PC-3 (cell line): ENCODE data around the gene FURIN. TPM values are rescaled to one million over a fixed set of nuclear protein-coding genes. Genes with fewer than 3 reads are reported as not detected.

Experiments used
- ATAC-seq: fragments of 200-7000 bp; cut with Tn5 transposase; 2 replicates; pipeline ENCODE4 v1.9.1; 2020; ENCODE audit warnings: mild to moderate bottlenecking, moderate library complexity
- BruUV-seq: library from RNA; stranded (reverse); fragments of 400-500 nt; replicated peaks from 2 replicates; lab custom pipeline; 2021; lab: Mats Ljungman, UMichigan
- CTCF ChIA-PET: fragments of 300-600 bp; sonication (Branson Sonifier 250); formaldehyde crosslinking; loops from one replicate; lab custom pipeline; 2022; ENCODE audit warnings: antibody characterized with exemption; lab: Charles Lee
- POLR2A ChIA-PET: fragments of 300-600 bp; sonication (Branson Sonifier 250); formaldehyde crosslinking; loops from one replicate; lab custom pipeline; 2022; ENCODE audit warnings: antibody characterized with exemption; ENCODE audit not compliant: unreplicated experiment; lab: Charles Lee
- DNase-seq: peaks from one replicate; pipeline ENCODE4 v3.0.0-alpha.2; 2015
- H2AFZ ChIP-seq: fragments of 300-600 bp; sonication (generic); 2 replicates; pipeline ENCODE4 v1.6.0; 2016; ENCODE audit warnings: antibody characterized with exemption, low read length
- H3F3A ChIP-seq: fragments of 300-600 bp; sonication (generic); one replicate; pipeline ENCODE4 v1.6.0; 2017; ENCODE audit warnings: antibody characterized with exemption, low read length, control low read depth, mild to moderate bottlenecking; ENCODE audit not compliant: unreplicated experiment
- H3K27ac ChIP-seq: fragments of 300-600 bp; sonication (generic); 2 replicates; pipeline ENCODE4 v1.5.1; 2016; ENCODE audit warnings: mild to moderate bottlenecking, low read length
- H3K27me3 ChIP-seq: fragments of 300-600 bp; sonication (generic); 2 replicates; pipeline ENCODE4 v1.6.1; 2016; ENCODE audit warnings: low read length, mixed read lengths
- H3K36me3 ChIP-seq: fragments of 300-600 bp; sonication (generic); 2 replicates; pipeline ENCODE4 v1.6.1; 2016; ENCODE audit warnings: low read depth, mixed run types, low read length, mixed read lengths
- H3K4me1 ChIP-seq: fragments of 300-600 bp; sonication (generic); 2 replicates; pipeline ENCODE4 v1.5.1; 2016; ENCODE audit warnings: low read length; ENCODE audit not compliant: insufficient read depth
- H3K4me2 ChIP-seq: fragments of 300-600 bp; sonication (generic); 2 replicates; pipeline ENCODE4 v1.6.0; 2016; ENCODE audit warnings: low read length
- H3K4me3 ChIP-seq: fragments of 300-600 bp; sonication (generic); 2 replicates; pipeline ENCODE4 v1.5.1; 2016; ENCODE audit warnings: mild to moderate bottlenecking, low read length, mixed read lengths
- H3K79me2 ChIP-seq: fragments of 300-600 bp; sonication (generic); 2 replicates; pipeline ENCODE4 v1.6.1; 2017; ENCODE audit warnings: low read length, mixed read lengths
- H3K9ac ChIP-seq: fragments of 300-600 bp; sonication (generic); 2 replicates; pipeline ENCODE4 v1.6.0; 2016; ENCODE audit warnings: mild to moderate bottlenecking, low read length
- H3K9me2 ChIP-seq: fragments of 300-600 bp; sonication (generic); replicated peaks from 2 replicates; pipeline ENCODE4 v1.6.1; 2016; ENCODE audit warnings: mixed run types, low read length, mixed read lengths
- H3K9me3 ChIP-seq: fragments of 300-600 bp; sonication (generic); 2 replicates; pipeline ENCODE4 v1.6.1; 2016; ENCODE audit warnings: low read length, mixed read lengths
- H4K20me1 ChIP-seq: fragments of 300-600 bp; sonication (generic); 2 replicates; pipeline ENCODE4 v1.6.1; 2016; ENCODE audit warnings: low read length, mixed read lengths
- CTCF ChIP-seq: fragments of 300-600 bp; sonication (generic); conservative IDR thresholded peaks from 2 replicates; pipeline ENCODE4 v1.5.1; 2017; ENCODE audit warnings: antibody characterized with exemption, low read depth, mild to moderate bottlenecking, low read length
- EZH2 ChIP-seq: fragments of 300-600 bp; sonication (generic); IDR thresholded peaks from one replicate; pipeline ENCODE4 v1.6.1; 2017; ENCODE audit warnings: antibody characterized with exemption, mild to moderate bottlenecking, low read length; ENCODE audit not compliant: unreplicated experiment
- EZH2phosphoT487 ChIP-seq: fragments of 300-600 bp; sonication (generic); IDR thresholded peaks from 2 replicates; pipeline ENCODE4 v1.6.1; 2018; ENCODE audit warnings: mild to moderate bottlenecking, antibody characterized with exemption, low read length, borderline replicate concordance
- intact Hi-C: fragments of 100-400 bp; cut with micrococcal nuclease; formaldehyde crosslinking; loops from 2 replicates; pipeline ENCODE4 v1.9.0; 2023
- total RNA-seq: library from RNA; depleted of rRNA; stranded (reverse); fragments of >200 nt; gene quantifications from 2 replicates; pipeline ENCODE4 v1.2.3, GENCODE V29; 2014

The FURIN gene
- total RNA-seq, 1 experiment from 2014 or later = 39.1 TPM

GRCh38 chr15:90915808-90916440, 47.5 kb downstream of the FURIN start:
- no peak overlapping the region for H3K27ac ChIP-seq
- no peak for DNase-seq
- TF ChIP-seq EZH2 (no peak), EZH2phosphoT487 (no peak), CTCF (no peak)
- no peaks in the 10 kb centered on the region for H4K20me1 ChIP-seq
- H3K4me3 ChIP-seq = no peak overlapping the region
- H3K79me2 ChIP-seq = no peaks in the 10 kb centered on the region
- ATAC-seq = no peak
- H3K4me1 ChIP-seq = no peaks in the 10 kb centered on the region
- H3K27me3 ChIP-seq = no peaks in the 10 kb centered on the region
- H3K36me3 ChIP-seq = no peaks in the 10 kb centered on the region
- intact Hi-C loops = no loop called here
- no peak overlapping the region for H2AFZ ChIP-seq
- H3K4me2 ChIP-seq = no peak overlapping the region
- BruUV-seq = no TSS peak
- ChIA-PET CTCF (no interaction called here), POLR2A (no interaction called here)
- H3F3A ChIP-seq = no peaks in the 10 kb centered on the region
- no peak overlapping the region for H3K9ac ChIP-seq
- no peaks in the 10 kb centered on the region for H3K9me2 ChIP-seq
- H3K9me3 ChIP-seq = no peaks in the 10 kb centered on the region

- DNase-seq = no peak
Measured at GRCh38 chr15:90916461-90916860, 48.1 kb downstream of the FURIN start.

More at GRCh38 chr15:90916461-90916860, 48.1 kb downstream of the FURIN start:
- Histone ChIP-seq H3K27ac (no peak overlapping the region), H3K9me2 (no peaks in the 10 kb centered on the region), H3K4me3 (no peak overlapping the region), H3K27me3 (no peaks in the 10 kb centered on the region), H3K4me2 (no peak overlapping the region), H3F3A (no peaks in the 10 kb centered on the region), H2AFZ (no peak overlapping the region), H3K79me2 (no peaks in the 10 kb centered on the region), H3K4me1 (no peaks in the 10 kb centered on the region), H3K36me3 (no peaks in the 10 kb centered on the region), H4K20me1 (no peaks in the 10 kb centered on the region), H3K9ac (no peak overlapping the region), H3K9me3 (no peaks in the 10 kb centered on the region)
- ChIA-PET CTCF (no interaction called here), POLR2A (no interaction called here)
- intact Hi-C loops = no loop called here
- ATAC-seq = no peak
- BruUV-seq = no TSS peak
- no peak for TF ChIP-seq EZH2
- no peak for TF ChIP-seq EZH2phosphoT487
- TF ChIP-seq CTCF = no peak
